K562 (cell line): ENCODE results near the gene BMP10. TPM values are rescaled to one million over a fixed set of nuclear protein-coding genes. Genes with fewer than 3 reads are reported as not detected.

Experiments
- ATAC-seq: fragments of 200-7000 bp; cut with Tn5 transposase; 3 replicates; pipeline ENCODE4 v1.9.1; 2020; ENCODE audit warnings: moderate library complexity
- BruUV-seq: library from RNA; stranded (reverse); fragments of 400-500 nt; replicated peaks from 2 replicates; lab custom pipeline; 2021; lab: Mats Ljungman, UMichigan
- CTCF ChIA-PET: fragments of 300-600 bp; formaldehyde crosslinking; extraction: SDS; loops from one replicate; lab custom pipeline; 2021; ENCODE audit warnings: low intra/inter-chr PET ratio; lab: Yijun Ruan, JAX
- POLR2A ChIA-PET: fragments of 300-600, 350-650 bp; sonication (Branson Sonifier 250); formaldehyde crosslinking; extraction: SDS; loops from one replicate; lab custom pipeline; 2021; ENCODE audit warnings: antibody characterized with exemption, inconsistent platforms; lab: Yijun Ruan, JAX
- DNase-seq, 4 experiments: peaks; one replicate each; pipeline versions ENCODE4 v3.0.0 to v3.0.0-alpha.2; 2011 to 2018; ENCODE audit warnings: low spot score in 3 of 4, mixed read lengths in 3 of 4; ENCODE audit errors: extremely low read depth in 1 of 4
- FAIRE-seq: peaks from 2 replicates; lab custom pipeline; 2011; peaks lifted over from hg19 to GRCh38; lab: Jason Lieb, UNC
- H2AFZ ChIP-seq: 2 replicates; pipeline ENCODE4 v1.6.0; 2011; ENCODE audit warnings: low read depth, low read length, control low read depth, inconsistent platforms
- H3K27ac ChIP-seq: fragments of 200-600 bp; 3 replicates; pipeline ENCODE4 v1.8.0; 2011; ENCODE audit warnings: low read depth, mild to moderate bottlenecking, control low read depth, inconsistent platforms, low read length, moderate library complexity, mixed read lengths; ENCODE audit errors: extremely low read depth
- H3K27me3 ChIP-seq, 2 experiments: fragments of 300-600 bp in 1 of 2; 2 replicates in 1 of 2; 3 replicates in 1 of 2; pipeline versions ENCODE4 v1.6.0 to v1.8.0; 2011; ENCODE audit warnings: inconsistent platforms in 2 of 2, low read length in 2 of 2, mild to moderate bottlenecking in 1 of 2, mixed read lengths in 1 of 2, moderate library complexity in 1 of 2; ENCODE audit not compliant: control insufficient read depth in 2 of 2, insufficient read depth in 2 of 2
- H3K36me3 ChIP-seq: fragments of 300-600 bp; 3 replicates; pipeline ENCODE4 v1.8.0; 2011; ENCODE audit warnings: mild to moderate bottlenecking, low read length, inconsistent platforms; ENCODE audit not compliant: control insufficient read depth, insufficient read depth
- H3K4me1 ChIP-seq, 2 experiments: fragments of 200-600 bp in 1 of 2; replicated peaks in 1 of 2; 2 replicates in 1 of 2; 3 replicates in 1 of 2; pipeline versions ENCODE4 v1.5.1 to v1.8.0; 2011; ENCODE audit warnings: inconsistent platforms in 2 of 2, low read length in 2 of 2, mild to moderate bottlenecking in 1 of 2, mixed read lengths in 1 of 2, moderate library complexity in 1 of 2; ENCODE audit not compliant: control insufficient read depth in 2 of 2, insufficient read depth in 2 of 2
- H3K4me2 ChIP-seq: 2 replicates; pipeline ENCODE4 v1.6.1; 2011; ENCODE audit warnings: low read length, control low read depth, inconsistent platforms, mixed read lengths; ENCODE audit not compliant: insufficient read depth
- H3K4me3 ChIP-seq: fragments of 200-600 bp; sonication (generic), shearing (Covaris generic); 2 replicates; pipeline ENCODE4 v1.5.1; 2016; ENCODE audit warnings: control low read depth, inconsistent platforms
- H3K79me2 ChIP-seq: fragments of 200-600 bp; 3 replicates; pipeline ENCODE4 v1.8.0; 2011; ENCODE audit warnings: low read length, inconsistent platforms; ENCODE audit not compliant: control insufficient read depth, insufficient read depth
- H3K9ac ChIP-seq, 2 experiments: 2 replicates each; pipeline versions ENCODE4 v1.6.0 to v1.6.1; 2011; ENCODE audit warnings: low read depth in 2 of 2, low read length in 2 of 2, control low read depth in 1 of 2, inconsistent platforms in 1 of 2, mild to moderate bottlenecking in 1 of 2, mixed read lengths in 1 of 2; ENCODE audit not compliant: insufficient read depth in 1 of 2
- H3K9me1 ChIP-seq: one replicate; pipeline ENCODE4 v1.6.0; 2011; ENCODE audit warnings: inconsistent platforms, mild to moderate bottlenecking, low read length, moderate library complexity; ENCODE audit not compliant: control insufficient read depth, insufficient read depth
- H3K9me3 ChIP-seq: replicated peaks from 2 replicates; pipeline ENCODE4 v1.5.1; 2011; ENCODE audit warnings: low read depth, low read length, inconsistent platforms; ENCODE audit not compliant: control insufficient read depth, insufficient read depth
- H4K20me1 ChIP-seq: replicated peaks from 2 replicates; pipeline ENCODE4 v1.6.1; 2011; ENCODE audit warnings: low read length, inconsistent platforms, mixed read lengths; ENCODE audit not compliant: control insufficient read depth, insufficient read depth
- GTF2A2 ChIP-seq: IDR thresholded peaks from 2 replicates; pipeline ENCODE4 v1.6.1; 2016; ENCODE audit warnings: mild to moderate bottlenecking, missing genetic modification characterization, missing compliant biosample characterization
- JUN ChIP-seq, 2 experiments: sonication (generic) in 1 of 2; formaldehyde crosslinking in 1 of 2; IDR thresholded peaks; 2 replicates each; pipeline versions ENCODE4 v1.6.1 to v1.8.0; 2012 to 2022; ENCODE audit warnings: borderline replicate concordance in 2 of 2, mild to moderate bottlenecking in 2 of 2, improper control_type of control experiment in 1 of 2, low read depth in 1 of 2, low read length in 1 of 2, missing genetic modification reagents in 1 of 2
- SAFB ChIP-seq: fragments of 200-400 bp; formaldehyde crosslinking; IDR thresholded peaks from 2 replicates; pipeline ENCODE4 v1.6.1; 2017; ENCODE audit warnings: low read depth, low read length, borderline replicate concordance
- ZNF175 ChIP-seq: fragments of 200-800 bp; sonication (Bioruptor generic); IDR thresholded peaks from 2 replicates; pipeline ENCODE4 v1.6.1; 2016; ENCODE audit warnings: low read depth, mild to moderate bottlenecking, missing genetic modification characterization, missing compliant biosample characterization
- WGBS: fragments of 100-300 bp; shearing (Covaris generic); methylation state at CpG from one replicate; pipeline ENCODE4 v1.1.6; 2016; ENCODE audit warnings: low coverage, mixed read lengths; ENCODE audit not compliant: insufficient coverage; ENCODE audit errors: missing lambda C conversion rate; 5-methylcytosine and 5-hydroxymethylcytosine counted together
- in situ Hi-C: fragments of 300-500 bp; cut with MboI; formaldehyde crosslinking; loops from 4 replicates; pipeline ENCODE4 v1.15.0; 2018; ENCODE audit warnings: inconsistent platforms, mixed read lengths
- intact Hi-C: fragments of 100-400 bp; cut with micrococcal nuclease; formaldehyde crosslinking; loops from 2 replicates; pipeline ENCODE4 v1.14.2; 2022
- polyA plus RNA-seq, 8 experiments: library from polyadenylated mRNA; depleted of rRNA in 4 of 8; stranded (reverse) in 5 of 8; unstranded in 3 of 8; fragments of >200 nt; fragmentation: Nextera tagmentation in 2 of 8; fragmentation: Illumina TruSeq in 1 of 8; extraction: Ambion mirVana in 2 of 8; extraction: Trizol in 1 of 8; gene quantifications; 2 replicates each; pipeline versions ENCODE4 v1.2.1 to v1.2.3, GENCODE V29; 2011 to 2014; ENCODE audit warnings: inconsistent platforms in 1 of 8, missing spikeins in 1 of 8
- total RNA-seq, 7 experiments: library from RNA; depleted of rRNA in 6 of 7; stranded (reverse); fragments of >200 nt in 6 of 7; fragmentation: Illumina TruSeq in 2 of 7; extraction: Trizol in 2 of 7; gene quantifications; 2 replicates each; pipeline versions ENCODE4 v1.2.1 to v1.2.3, GENCODE V29; 2011 to 2021; ENCODE audit warnings: low replicate concordance in 1 of 7

The BMP10 gene
- total and polyA plus RNA-seq, 9 of the 15 experiments (the other 6 are each of a cell fraction or from before 2014, with no cell fraction given) = 0.11 to 0.91 (median 0.43) TPM

GRCh38 chr2:68829749-68830148 lies 41.4 kb downstream of the BMP10 start:
- Histone ChIP-seq H3K36me3 (no peaks in the 10 kb centered on the region), H3K9ac (peak overlapping the region in 1 of 2 experiments; percentile 16; a peak in 1 of 4 replicates), H3K4me3 (no peak overlapping the region), H3K27ac (peak overlapping the region; percentile 55; the same call in 2 of the 3 replicates), H4K20me1 (no peaks in the 10 kb centered on the region), H3K79me2 (no peaks in the 10 kb centered on the region), H3K4me2 (peak overlapping the region; percentile 53; the same call in 1 of the 2 replicates), H3K4me1 (peaks cover 18 to 57% of the 10 kb centered on the region in 2 experiments), H3K27me3 (no peaks in the 10 kb centered on the region), H3K9me3 (no peaks in the 10 kb centered on the region), H3K9me1 (no peaks in the 10 kb centered on the region), H2AFZ (peak overlapping the region; percentile 63)
- POLR2A ChIA-PET = interaction anchor here (1.2 to 2.1 kb wide), 2 partner anchors 18 to 20 kb away, joined by 4 to 6 read pairs; no protein-coding TSS in a partner anchor
- TF ChIP-seq ZNF175 (0 out of 2 replicates have a peak, but pooled peaks have one; percentile 7), JUN (IDR thresholded peaks at IDR 0.05; ENCODE audit: borderline replicate concordance, low read depth, low read length) (no peak), JUN (CRISPR knock-in tag; IDR thresholded peaks at IDR 0.05; ENCODE audit: borderline replicate concordance) (no peak), GTF2A2 (tag) (no peak), SAFB (no peak)
- CTCF ChIA-PET = no interaction called here
- BruUV-seq = no TSS peak
- FAIRE-seq (peak; percentile 6), DNase-seq (no peak), ATAC-seq (no peak)
- intact Hi-C loops (no loop called here), in situ Hi-C loops (loop anchor here (10.0 kb wide), 1 partner anchor 365 kb away; the partner anchor contains the start of genes APLF and FBXO48)
- 29% methylated on average over 2 of the region's 2 CpGs for WGBS
